WTC11 (cell line): Measurements from ENCODE around the gene SPATA25. TPM values are rescaled to one million over a fixed set of nuclear protein-coding genes. Genes with fewer than 3 reads are reported as not detected.

Experiments used
- ATAC-seq: fragments of 200-7000 bp; cut with Tn5 transposase; 2 replicates; pipeline ENCODE4 v1.10.0; 2021; ENCODE audit warnings: mild to moderate bottlenecking, moderate library complexity
- CTCF ChIA-PET: fragments of 300-600 bp; sonication (Branson Sonifier 250); formaldehyde crosslinking; loops from one replicate; lab custom pipeline; 2021; ENCODE audit warnings: antibody characterized with exemption; lab: Charles Lee
- POLR2A ChIA-PET: fragments of 350-600 bp; sonication (Branson Sonifier 250); formaldehyde crosslinking; loops from one replicate; lab custom pipeline; 2021; ENCODE audit warnings: antibody characterized with exemption; lab: Charles Lee
- DNase-seq: peaks from one replicate; pipeline ENCODE4 v3.0.0; 2021; ENCODE audit warnings: low spot score
- H3K27ac Mint-ChIP-seq: 2 replicates; pipeline ENCODE4 v1.8.0; 2021; ENCODE audit warnings: mixed read lengths
- H3K27me3 Mint-ChIP-seq: 2 replicates; pipeline ENCODE4 v1.8.0; 2021; ENCODE audit warnings: low read depth, mild to moderate bottlenecking, moderate library complexity, mixed read lengths
- H3K36me3 Mint-ChIP-seq: 2 replicates; pipeline ENCODE4 v1.8.0; 2021; ENCODE audit warnings: mixed read lengths
- H3K4me1 Mint-ChIP-seq: 2 replicates; pipeline ENCODE4 v1.8.0; 2022; ENCODE audit warnings: mixed read lengths
- H3K4me3 Mint-ChIP-seq: 2 replicates; pipeline ENCODE4 v1.8.0; 2021; ENCODE audit warnings: mild to moderate bottlenecking, moderate library complexity, mixed read lengths
- H3K9me3 Mint-ChIP-seq: 2 replicates; pipeline ENCODE4 v1.8.0; 2021; ENCODE audit warnings: mixed read lengths
- CREB1 ChIP-seq: sonication (generic); formaldehyde crosslinking; IDR thresholded peaks from 2 replicates; pipeline ENCODE4 v1.8.0; 2023; ENCODE audit warnings: mild to moderate bottlenecking, missing genetic modification reagents
- E2F1 ChIP-seq: sonication (generic); formaldehyde crosslinking; IDR thresholded peaks from 2 replicates; pipeline ENCODE4 v1.8.0; 2022; ENCODE audit warnings: mild to moderate bottlenecking, missing genetic modification reagents
- ETV6 ChIP-seq: sonication (generic); formaldehyde crosslinking; IDR thresholded peaks from 2 replicates; pipeline ENCODE4 v1.8.1; 2022; ENCODE audit warnings: mild to moderate bottlenecking, missing genetic modification reagents
- FOXJ3 ChIP-seq: sonication (generic); formaldehyde crosslinking; IDR thresholded peaks from 2 replicates; pipeline ENCODE4 v1.9.0; 2021; ENCODE audit warnings: missing genetic modification reagents, mild to moderate bottlenecking, borderline replicate concordance
- FOXK1 ChIP-seq: sonication (generic); formaldehyde crosslinking; IDR thresholded peaks from 2 replicates; pipeline ENCODE4 v1.8.0; 2022; ENCODE audit warnings: mild to moderate bottlenecking, moderate library complexity, missing genetic modification reagents
- MAX ChIP-seq: sonication (generic); formaldehyde crosslinking; IDR thresholded peaks from 2 replicates; pipeline ENCODE4 v1.8.0; 2022; ENCODE audit warnings: mild to moderate bottlenecking, missing genetic modification reagents
- NFE2L1 ChIP-seq: sonication (generic); formaldehyde crosslinking; IDR thresholded peaks from 2 replicates; pipeline ENCODE4 v1.8.1; 2023; ENCODE audit warnings: missing genetic modification reagents
- NFYB ChIP-seq: sonication (generic); formaldehyde crosslinking; conservative IDR thresholded peaks from 2 replicates; pipeline ENCODE4 v1.8.0; 2022; ENCODE audit warnings: low read depth, missing genetic modification reagents
- NR3C1 ChIP-seq: sonication (generic); formaldehyde crosslinking; conservative IDR thresholded peaks from 2 replicates; pipeline ENCODE4 v1.8.1; 2023; ENCODE audit warnings: low read depth, mild to moderate bottlenecking, missing genetic modification reagents
- RELA ChIP-seq: sonication (generic); formaldehyde crosslinking; IDR thresholded peaks from 2 replicates; pipeline ENCODE4 v1.8.1; 2022; ENCODE audit warnings: missing genetic modification reagents, mild to moderate bottlenecking, borderline replicate concordance
- SMAD4 ChIP-seq: sonication (generic); formaldehyde crosslinking; IDR thresholded peaks from 2 replicates; pipeline ENCODE4 v1.8.0; 2022; ENCODE audit warnings: mild to moderate bottlenecking, missing genetic modification reagents
- SP1 ChIP-seq: sonication (generic); formaldehyde crosslinking; conservative IDR thresholded peaks from 2 replicates; pipeline ENCODE4 v1.8.1; 2022; ENCODE audit warnings: missing genetic modification reagents
- ZNF512 ChIP-seq: sonication (generic); formaldehyde crosslinking; IDR thresholded peaks from 2 replicates; pipeline ENCODE4 v1.8.1; 2022; ENCODE audit warnings: missing genetic modification reagents, borderline replicate concordance
- ZSCAN18 ChIP-seq: fragments of 250-450 bp; sonication (Bioruptor Pico); IDR thresholded peaks from 2 replicates; pipeline ENCODE4 v2.1.2; 2022; ENCODE audit warnings: mild to moderate bottlenecking, moderate library complexity
- total RNA-seq: library from RNA; stranded (reverse); gene quantifications from 3 replicates; pipeline ENCODE4 v1.2.3, GENCODE V29; 2021
- TF ChIP-seq, protein P1 (sequence below): sonication (generic); formaldehyde crosslinking; IDR thresholded peaks from 2 replicates; pipeline ENCODE4 v1.8.0; 2023; ENCODE audit warnings: missing genetic modification reagents, mild to moderate bottlenecking, borderline replicate concordance
- TF ChIP-seq, protein P2 (sequence below): sonication (generic); formaldehyde crosslinking; IDR thresholded peaks from 2 replicates; pipeline ENCODE4 v1.8.1; 2023; ENCODE audit warnings: mild to moderate bottlenecking, missing genetic modification reagents
- TF ChIP-seq, protein P3 (sequence below): sonication (generic); formaldehyde crosslinking; IDR thresholded peaks from 2 replicates; pipeline ENCODE4 v1.8.1; 2023; ENCODE audit warnings: mild to moderate bottlenecking, missing genetic modification reagents
- TF ChIP-seq, protein P4 (sequence below): fragments of 250-450 bp; sonication (Bioruptor Pico); IDR thresholded peaks from 2 replicates; pipeline ENCODE4 v1.9.0; 2021; ENCODE audit warnings: mild to moderate bottlenecking

SPATA25 gene
- total RNA-seq, 1 experiment from 2014 or later, result 3.7 TPM

- TF ChIP-seq, protein P1, sequence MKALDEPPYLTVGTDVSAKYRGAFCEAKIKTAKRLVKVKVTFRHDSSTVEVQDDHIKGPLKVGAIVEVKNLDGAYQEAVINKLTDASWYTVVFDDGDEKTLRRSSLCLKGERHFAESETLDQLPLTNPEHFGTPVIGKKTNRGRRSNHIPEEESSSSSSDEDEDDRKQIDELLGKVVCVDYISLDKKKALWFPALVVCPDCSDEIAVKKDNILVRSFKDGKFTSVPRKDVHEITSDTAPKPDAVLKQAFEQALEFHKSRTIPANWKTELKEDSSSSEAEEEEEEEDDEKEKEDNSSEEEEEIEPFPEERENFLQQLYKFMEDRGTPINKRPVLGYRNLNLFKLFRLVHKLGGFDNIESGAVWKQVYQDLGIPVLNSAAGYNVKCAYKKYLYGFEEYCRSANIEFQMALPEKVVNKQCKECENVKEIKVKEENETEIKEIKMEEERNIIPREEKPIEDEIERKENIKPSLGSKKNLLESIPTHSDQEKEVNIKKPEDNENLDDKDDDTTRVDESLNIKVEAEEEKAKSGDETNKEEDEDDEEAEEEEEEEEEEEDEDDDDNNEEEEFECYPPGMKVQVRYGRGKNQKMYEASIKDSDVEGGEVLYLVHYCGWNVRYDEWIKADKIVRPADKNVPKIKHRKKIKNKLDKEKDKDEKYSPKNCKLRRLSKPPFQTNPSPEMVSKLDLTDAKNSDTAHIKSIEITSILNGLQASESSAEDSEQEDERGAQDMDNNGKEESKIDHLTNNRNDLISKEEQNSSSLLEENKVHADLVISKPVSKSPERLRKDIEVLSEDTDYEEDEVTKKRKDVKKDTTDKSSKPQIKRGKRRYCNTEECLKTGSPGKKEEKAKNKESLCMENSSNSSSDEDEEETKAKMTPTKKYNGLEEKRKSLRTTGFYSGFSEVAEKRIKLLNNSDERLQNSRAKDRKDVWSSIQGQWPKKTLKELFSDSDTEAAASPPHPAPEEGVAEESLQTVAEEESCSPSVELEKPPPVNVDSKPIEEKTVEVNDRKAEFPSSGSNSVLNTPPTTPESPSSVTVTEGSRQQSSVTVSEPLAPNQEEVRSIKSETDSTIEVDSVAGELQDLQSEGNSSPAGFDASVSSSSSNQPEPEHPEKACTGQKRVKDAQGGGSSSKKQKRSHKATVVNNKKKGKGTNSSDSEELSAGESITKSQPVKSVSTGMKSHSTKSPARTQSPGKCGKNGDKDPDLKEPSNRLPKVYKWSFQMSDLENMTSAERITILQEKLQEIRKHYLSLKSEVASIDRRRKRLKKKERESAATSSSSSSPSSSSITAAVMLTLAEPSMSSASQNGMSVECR (CRISPR knock-in tag), result no peak
- TF ChIP-seq SMAD4 (no peak), FOXJ3 (no peak), MAX (no peak), FOXK1 (CRISPR knock-in tag) (no peak)
- TF ChIP-seq, protein P2, sequence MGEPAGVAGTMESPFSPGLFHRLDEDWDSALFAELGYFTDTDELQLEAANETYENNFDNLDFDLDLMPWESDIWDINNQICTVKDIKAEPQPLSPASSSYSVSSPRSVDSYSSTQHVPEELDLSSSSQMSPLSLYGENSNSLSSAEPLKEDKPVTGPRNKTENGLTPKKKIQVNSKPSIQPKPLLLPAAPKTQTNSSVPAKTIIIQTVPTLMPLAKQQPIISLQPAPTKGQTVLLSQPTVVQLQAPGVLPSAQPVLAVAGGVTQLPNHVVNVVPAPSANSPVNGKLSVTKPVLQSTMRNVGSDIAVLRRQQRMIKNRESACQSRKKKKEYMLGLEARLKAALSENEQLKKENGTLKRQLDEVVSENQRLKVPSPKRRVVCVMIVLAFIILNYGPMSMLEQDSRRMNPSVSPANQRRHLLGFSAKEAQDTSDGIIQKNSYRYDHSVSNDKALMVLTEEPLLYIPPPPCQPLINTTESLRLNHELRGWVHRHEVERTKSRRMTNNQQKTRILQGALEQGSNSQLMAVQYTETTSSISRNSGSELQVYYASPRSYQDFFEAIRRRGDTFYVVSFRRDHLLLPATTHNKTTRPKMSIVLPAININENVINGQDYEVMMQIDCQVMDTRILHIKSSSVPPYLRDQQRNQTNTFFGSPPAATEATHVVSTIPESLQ (CRISPR knock-in tag), result no peak
- TF ChIP-seq, protein P3, sequence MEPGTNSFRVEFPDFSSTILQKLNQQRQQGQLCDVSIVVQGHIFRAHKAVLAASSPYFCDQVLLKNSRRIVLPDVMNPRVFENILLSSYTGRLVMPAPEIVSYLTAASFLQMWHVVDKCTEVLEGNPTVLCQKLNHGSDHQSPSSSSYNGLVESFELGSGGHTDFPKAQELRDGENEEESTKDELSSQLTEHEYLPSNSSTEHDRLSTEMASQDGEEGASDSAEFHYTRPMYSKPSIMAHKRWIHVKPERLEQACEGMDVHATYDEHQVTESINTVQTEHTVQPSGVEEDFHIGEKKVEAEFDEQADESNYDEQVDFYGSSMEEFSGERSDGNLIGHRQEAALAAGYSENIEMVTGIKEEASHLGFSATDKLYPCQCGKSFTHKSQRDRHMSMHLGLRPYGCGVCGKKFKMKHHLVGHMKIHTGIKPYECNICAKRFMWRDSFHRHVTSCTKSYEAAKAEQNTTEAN (CRISPR knock-in tag), result no peak
These were observed 19.6 kb downstream of the SPATA25 start (continued) for GRCh38 chr20:45867819-45868176.

DNA sequence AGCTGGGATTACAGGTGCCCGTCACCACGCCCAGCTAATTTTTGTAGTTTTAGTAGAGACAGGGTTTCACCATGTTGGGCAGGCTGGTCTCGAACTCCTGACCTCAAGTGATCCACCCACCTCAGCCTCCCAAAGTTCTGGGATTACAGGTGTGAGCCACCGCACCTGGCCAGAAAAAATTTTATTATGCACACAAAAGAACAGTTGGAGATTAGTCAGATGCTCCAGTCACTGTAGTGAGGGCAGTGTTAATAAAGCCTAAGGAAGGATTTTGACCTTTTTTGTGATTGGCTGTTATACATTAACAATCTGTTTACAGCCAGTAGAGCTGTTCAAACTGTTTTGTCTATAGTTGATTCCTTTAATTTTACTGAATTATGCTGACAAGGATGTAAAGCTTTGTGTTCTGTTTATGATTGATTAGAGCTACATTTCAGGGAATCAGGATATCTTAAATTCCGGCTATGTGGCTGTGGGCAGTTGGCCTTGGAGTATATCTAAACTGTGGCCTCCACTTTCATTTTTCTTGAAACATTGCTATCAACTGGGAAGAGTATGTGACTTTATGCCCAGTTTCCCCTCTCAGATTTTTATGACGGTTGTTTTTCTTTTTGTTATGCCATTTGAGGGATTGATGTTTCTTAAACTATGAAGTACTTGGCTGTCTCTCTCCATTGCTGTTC is 20.1 kb downstream of the SPATA25 start:
- POLR2A ChIA-PET, result no interaction called here
- no peak for DNase-seq
- no peaks in the 10 kb centered on the region for H3K27me3 Mint-ChIP-seq
- CTCF ChIA-PET, result interaction anchor here (1.7 kb wide), 1 partner anchor 23 kb away, joined by 4 read pairs; no protein-coding TSS in a partner anchor
- no peak for ATAC-seq
- H3K27ac Mint-ChIP-seq, result no peak overlapping the region
- no peaks in the 10 kb centered on the region for H3K4me1 Mint-ChIP-seq
- no peaks in the 10 kb centered on the region for H3K9me3 Mint-ChIP-seq
- H3K4me3 Mint-ChIP-seq, result no peak overlapping the region
- no peaks in the 10 kb centered on the region for H3K36me3 Mint-ChIP-seq
- TF ChIP-seq E2F1 (CRISPR knock-in tag), result no peak
- TF ChIP-seq NR3C1 (CRISPR knock-in tag), result no peak
- TF ChIP-seq RELA (CRISPR knock-in tag), result no peak
- TF ChIP-seq CREB1 (CRISPR knock-in tag), result no peak
- TF ChIP-seq NFE2L1 (CRISPR knock-in tag), result no peak
- TF ChIP-seq ZNF512 (CRISPR knock-in tag), result no peak
- TF ChIP-seq ETV6 (CRISPR knock-in tag), result no peak
- TF ChIP-seq, protein P1 (CRISPR knock-in tag), result no peak
- TF ChIP-seq, protein P4, sequence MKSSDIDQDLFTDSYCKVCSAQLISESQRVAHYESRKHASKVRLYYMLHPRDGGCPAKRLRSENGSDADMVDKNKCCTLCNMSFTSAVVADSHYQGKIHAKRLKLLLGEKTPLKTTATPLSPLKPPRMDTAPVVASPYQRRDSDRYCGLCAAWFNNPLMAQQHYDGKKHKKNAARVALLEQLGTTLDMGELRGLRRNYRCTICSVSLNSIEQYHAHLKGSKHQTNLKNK (CRISPR knock-in tag), result no peak
- TF ChIP-seq SP1 (CRISPR knock-in tag), result no peak
- TF ChIP-seq NFYB (CRISPR knock-in tag), result no peak
- TF ChIP-seq ZSCAN18 (CRISPR knock-in tag), result no peak
